Measurements from ENCODE around the gene FIZ1.
"Not testable (repeated sequence)": the region's sequence is repeated elsewhere in the genome, so short reads cannot be mapped to it uniquely, and the experiment has no call there.

FIZ1 gene

DNA sequence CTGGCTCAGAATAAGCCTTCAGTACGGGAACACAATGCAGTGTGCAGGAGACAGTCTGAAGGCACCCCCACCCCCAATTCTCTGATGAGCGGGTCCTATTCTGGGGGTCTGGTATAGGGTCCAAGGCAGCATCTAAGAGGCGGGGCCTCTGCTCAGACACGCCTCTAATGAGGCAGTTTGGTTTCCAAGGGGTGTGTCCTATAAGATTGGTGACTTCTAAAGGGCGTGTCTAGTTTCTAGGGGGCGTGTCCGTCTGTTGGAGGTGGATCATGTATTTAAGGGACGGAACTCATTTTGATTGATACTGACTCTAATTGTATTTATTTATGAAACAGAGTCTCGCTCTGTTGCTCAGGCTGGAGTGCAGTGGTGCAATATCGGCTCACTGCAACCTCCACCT is 8.7 kb downstream of the FIZ1 start:
- no peak overlapping the region for H3K4me3 Mint-ChIP-seq
- H3K27me3 Mint-ChIP-seq, result no peaks in the 10 kb centered on the region
- peaks cover 6 to 15% of the 10 kb centered on the region in 2 donors for H3K4me1 Mint-ChIP-seq (ENCODE audit: low read depth in 2 of 2)
- H3K9me3 Mint-ChIP-seq, result no peaks in the 10 kb centered on the region
- peaks cover 7% of the 10 kb centered on the region for H3K36me3 Mint-ChIP-seq (ENCODE audit: insufficient read depth)
- no peak for DNase-seq
- H3K27ac Mint-ChIP-seq, result no peak overlapping the region
- ATAC-seq (replicated peaks), result no peak

DNA sequence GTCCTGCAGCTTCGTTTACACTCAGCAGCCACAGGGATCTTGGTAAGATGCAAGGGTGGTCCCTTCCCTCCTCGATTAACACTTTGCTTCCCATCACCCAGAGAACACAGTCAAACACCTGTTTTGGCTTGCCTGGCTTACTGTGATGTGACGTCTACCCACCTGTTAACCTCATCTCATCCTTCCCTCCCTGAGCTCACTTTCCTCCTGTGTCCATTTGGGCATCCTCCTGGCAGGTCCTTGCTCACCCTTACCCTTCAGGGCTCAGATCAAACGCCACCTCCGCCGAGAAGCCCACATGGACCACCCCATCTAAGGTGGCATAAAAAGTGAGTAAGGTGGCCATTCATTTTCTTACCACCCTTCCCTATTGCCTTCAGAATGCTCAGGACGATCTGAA is 9.2 kb downstream of the FIZ1 start:
- Mint-ChIP-seq H3K27ac (no peak overlapping the region), H3K36me3 (ENCODE audit: insufficient read depth) (peaks cover 5% of the 10 kb centered on the region), H3K4me3 (no peak overlapping the region), H3K9me3 (no peaks in the 10 kb centered on the region), H3K4me1 (ENCODE audit: low read depth in 2 of 2) (peaks cover 11 to 20% of the 10 kb centered on the region in 2 donors), H3K27me3 (no peaks in the 10 kb centered on the region)
- no peak for DNase-seq
- ATAC-seq (replicated peaks), result no peak

- peaks cover 5% of the 10 kb centered on the region for H3K36me3 Mint-ChIP-seq (ENCODE audit: insufficient read depth)
- DNase-seq (no peak), ATAC-seq (replicated peaks) (no peak)
- no peak overlapping the region for H3K27ac Mint-ChIP-seq
- H3K4me1 Mint-ChIP-seq (ENCODE audit: low read depth in 2 of 2), result peaks cover 11 to 20% of the 10 kb centered on the region in 2 donors
- H3K4me3 Mint-ChIP-seq, result no peak overlapping the region
- H3K27me3 Mint-ChIP-seq, result no peaks in the 10 kb centered on the region
- no peaks in the 10 kb centered on the region for H3K9me3 Mint-ChIP-seq
These were observed 10.6 kb downstream of the FIZ1 start for GRCh38 chr19:55588738-55589137.

DNA sequence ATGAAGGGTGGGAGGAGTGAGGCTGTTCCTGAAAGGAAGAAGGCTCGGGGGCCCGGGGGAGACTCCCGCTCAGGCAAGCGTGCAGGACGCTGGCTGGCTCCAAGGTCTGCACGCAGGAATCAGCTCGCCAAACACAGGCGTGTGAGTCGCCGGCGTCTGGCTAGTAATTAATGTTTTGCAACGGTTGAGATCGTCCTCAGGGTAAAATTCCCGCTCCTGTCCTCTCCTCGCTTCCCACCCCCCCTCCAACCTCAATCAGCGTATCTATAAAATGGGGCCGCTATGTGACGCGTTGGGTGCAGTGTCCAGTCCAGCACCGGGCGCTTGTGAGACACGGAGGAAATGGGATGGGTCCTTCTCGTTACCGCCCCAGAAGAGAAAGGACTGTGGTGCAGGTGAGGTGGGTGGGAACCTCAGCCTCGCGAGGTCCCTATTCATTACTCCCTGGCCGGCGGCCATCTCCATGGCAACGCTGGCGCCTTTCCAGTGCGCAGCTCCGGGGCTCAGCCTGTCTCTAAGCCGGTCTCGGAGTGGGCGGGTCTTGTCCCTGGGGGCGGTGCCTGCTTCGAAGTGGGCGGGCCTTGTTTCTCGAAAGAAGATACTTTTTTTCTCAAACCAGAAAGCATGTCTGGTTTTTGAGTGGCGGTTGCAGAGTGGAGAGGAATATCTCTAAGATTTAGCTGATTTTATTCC is 12.2 kb downstream of the FIZ1 start:
- peak overlapping the region; percentile 28 to 59 for H3K27ac Mint-ChIP-seq
- peaks cover 11 to 20% of the 10 kb centered on the region in 2 donors for H3K4me1 Mint-ChIP-seq (ENCODE audit: low read depth in 2 of 2)
- no peaks in the 10 kb centered on the region for H3K9me3 Mint-ChIP-seq
- H3K36me3 Mint-ChIP-seq (ENCODE audit: insufficient read depth), result peaks cover 5% of the 10 kb centered on the region
- no peaks in the 10 kb centered on the region for H3K27me3 Mint-ChIP-seq
- peak; percentile 99 for ATAC-seq (replicated peaks)
- H3K4me3 Mint-ChIP-seq, result peak overlapping the region; percentile 69 to 80
- peak; percentile 95 to 96 (median 95) for DNase-seq

- H3K4me3 Mint-ChIP-seq, result peak overlapping the region; percentile 69 to 80
- no peaks in the 10 kb centered on the region for H3K9me3 Mint-ChIP-seq
- no peak for ATAC-seq (replicated peaks)
- DNase-seq, result no peak
- H3K27me3 Mint-ChIP-seq, result no peaks in the 10 kb centered on the region
- H3K27ac Mint-ChIP-seq, result peak overlapping the region; percentile 32 to 91
- H3K4me1 Mint-ChIP-seq (ENCODE audit: low read depth in 2 of 2), result peaks cover 17 to 30% of the 10 kb centered on the region in 2 donors
- peaks cover 5% of the 10 kb centered on the region for H3K36me3 Mint-ChIP-seq (ENCODE audit: insufficient read depth)
These were observed 13.5 kb downstream of the FIZ1 start for GRCh38 chr19:55585658-55586339.

- peak overlapping the region in 1 of 2 donors; percentile 13 for H3K27ac Mint-ChIP-seq
These were observed 14.4 kb downstream of the FIZ1 start for GRCh38 chr19:55584871-55585270.

DNA sequence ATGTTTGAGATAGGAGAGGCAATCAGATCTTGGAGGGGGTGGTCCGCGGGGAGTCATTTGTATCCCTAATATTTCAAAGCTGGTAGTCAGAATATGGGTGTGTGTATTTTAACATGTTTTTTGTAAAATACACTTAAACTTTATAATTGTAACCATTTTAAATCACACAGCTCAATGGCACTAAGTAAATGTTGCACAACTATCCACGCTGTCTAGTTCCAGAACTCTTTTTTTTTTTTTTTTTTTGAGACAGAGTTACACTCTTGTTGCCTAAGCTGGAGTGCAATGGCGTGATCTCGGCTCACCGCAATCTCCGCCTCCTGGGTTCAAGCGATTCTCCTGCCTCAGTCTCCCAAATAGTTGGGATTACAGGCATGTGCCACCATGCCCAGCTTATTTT is 15.4 kb downstream of the FIZ1 start:
- not testable (repeated sequence) for H3K9me3 Mint-ChIP-seq; H3K4me3 Mint-ChIP-seq; ATAC-seq (replicated peaks); H3K36me3 Mint-ChIP-seq (ENCODE audit: insufficient read depth); H3K27me3 Mint-ChIP-seq; DNase-seq; H3K27ac Mint-ChIP-seq
- peaks cover 25 to 36% of the 10 kb centered on the region in 2 donors for H3K4me1 Mint-ChIP-seq (ENCODE audit: low read depth in 2 of 2)

More at GRCh38 chr19:55584871-55585270, 14.4 kb downstream of the FIZ1 start:
- Mint-ChIP-seq H3K9me3 (peaks cover 0 to under 1% of the 10 kb centered on the region in 2 donors), H3K27me3 (no peaks in the 10 kb centered on the region), H3K4me3 (no peak overlapping the region), H3K36me3 (ENCODE audit: insufficient read depth) (peaks cover 5% of the 10 kb centered on the region), H3K4me1 (ENCODE audit: low read depth in 2 of 2) (peaks cover 21 to 33% of the 10 kb centered on the region in 2 donors)
- ATAC-seq (replicated peaks) (no peak), DNase-seq (no peak)

DNA sequence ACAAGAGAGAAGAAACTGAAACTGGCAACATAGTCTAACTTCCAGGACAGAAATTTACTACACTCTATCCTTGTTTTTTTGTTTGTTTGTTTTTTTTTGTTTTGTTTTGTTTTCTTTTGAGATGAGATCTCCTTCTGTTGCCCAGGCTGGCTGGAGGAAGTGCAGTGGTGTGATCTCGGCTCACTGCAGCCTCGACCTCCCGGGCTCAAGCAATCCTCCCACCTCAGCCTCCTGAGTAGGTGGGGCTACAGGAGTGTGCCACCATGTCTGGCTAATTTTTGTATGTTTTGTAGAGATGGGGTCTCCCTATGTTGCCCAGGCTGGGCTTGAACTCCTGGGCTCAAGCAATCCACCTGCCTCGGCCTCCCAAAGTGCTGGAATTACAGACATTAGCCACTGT is 17.0 kb downstream of the FIZ1 start:
- Mint-ChIP-seq H3K4me1 (ENCODE audit: low read depth in 2 of 2) (peaks cover 24 to 35% of the 10 kb centered on the region in 2 donors), H3K27ac (peak overlapping the region in 1 of 2 donors; percentile 98)
- H3K36me3 Mint-ChIP-seq (ENCODE audit: insufficient read depth); H3K9me3 Mint-ChIP-seq; ATAC-seq (replicated peaks); H3K27me3 Mint-ChIP-seq; DNase-seq; H3K4me3 Mint-ChIP-seq: not testable (repeated sequence)

- H3K27ac Mint-ChIP-seq, result peak overlapping the region; percentile 81 to 98
- H3K4me1 Mint-ChIP-seq (ENCODE audit: low read depth in 2 of 2), result peaks cover 20 to 31% of the 10 kb centered on the region in 2 donors
- ATAC-seq (replicated peaks) (no peak), DNase-seq (no peak)
- peak overlapping the region; percentile 72 to 91 for H3K4me3 Mint-ChIP-seq
- peaks cover 2% of the 10 kb centered on the region for H3K36me3 Mint-ChIP-seq (ENCODE audit: insufficient read depth)
- no peaks in the 10 kb centered on the region for H3K27me3 Mint-ChIP-seq
- H3K9me3 Mint-ChIP-seq, result peaks cover 0 to 3% of the 10 kb centered on the region in 2 donors
These were observed 17.5 kb downstream of the FIZ1 start for GRCh38 chr19:55581823-55582223.

DNA sequence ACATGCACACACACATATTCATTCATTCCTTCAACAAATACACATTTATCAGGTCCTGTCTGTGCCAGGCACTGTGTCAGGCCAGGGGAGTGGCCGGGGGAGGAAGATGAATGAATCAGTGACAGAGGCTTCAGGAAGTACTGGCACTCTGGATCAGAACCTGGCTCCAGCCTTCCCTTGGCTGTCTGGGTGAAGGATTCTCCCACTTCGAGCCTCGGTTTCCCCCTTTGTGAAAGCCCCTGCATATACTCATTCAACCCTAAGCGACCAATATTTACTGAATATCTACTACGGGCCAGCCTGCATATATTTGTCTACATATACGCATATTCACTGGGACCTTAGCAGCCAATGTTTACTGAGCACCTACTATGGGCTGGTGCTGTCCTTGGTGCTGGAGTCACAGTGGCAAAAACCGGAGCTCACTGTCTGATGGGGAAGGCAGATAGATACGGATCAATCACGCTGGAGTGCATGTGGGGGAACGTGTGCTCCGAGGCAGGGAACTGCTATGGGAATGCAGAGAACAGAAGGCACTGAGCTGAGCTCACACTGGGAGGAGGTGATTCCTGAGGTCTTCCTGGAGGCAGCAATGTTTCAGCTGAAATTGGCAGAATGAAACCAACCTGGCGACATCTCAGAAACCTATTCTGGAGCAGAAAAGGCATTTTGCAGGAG is 18.0 kb downstream of the FIZ1 start:
- Mint-ChIP-seq H3K27ac (peak overlapping the region; percentile 81 to 98), H3K4me3 (peak overlapping the region; percentile 72 to 91), H3K9me3 (peaks cover 0 to 3% of the 10 kb centered on the region in 2 donors), H3K4me1 (ENCODE audit: low read depth in 2 of 2) (peaks cover 20 to 26% of the 10 kb centered on the region in 2 donors), H3K36me3 (ENCODE audit: insufficient read depth) (peaks cover 4% of the 10 kb centered on the region), H3K27me3 (no peaks in the 10 kb centered on the region)
- DNase-seq (no peak), ATAC-seq (replicated peaks) (no peak)

- peak; percentile 77 for ATAC-seq (replicated peaks)
These were observed 18.6 kb downstream of the FIZ1 start, which contains the start of gene ZNF579 for GRCh38 chr19:55580628-55581144. ZNF579 (minus strand) TSS chr19:55580848; CDS start chr19:55579639, 1,209 bp downstream.

DNA sequence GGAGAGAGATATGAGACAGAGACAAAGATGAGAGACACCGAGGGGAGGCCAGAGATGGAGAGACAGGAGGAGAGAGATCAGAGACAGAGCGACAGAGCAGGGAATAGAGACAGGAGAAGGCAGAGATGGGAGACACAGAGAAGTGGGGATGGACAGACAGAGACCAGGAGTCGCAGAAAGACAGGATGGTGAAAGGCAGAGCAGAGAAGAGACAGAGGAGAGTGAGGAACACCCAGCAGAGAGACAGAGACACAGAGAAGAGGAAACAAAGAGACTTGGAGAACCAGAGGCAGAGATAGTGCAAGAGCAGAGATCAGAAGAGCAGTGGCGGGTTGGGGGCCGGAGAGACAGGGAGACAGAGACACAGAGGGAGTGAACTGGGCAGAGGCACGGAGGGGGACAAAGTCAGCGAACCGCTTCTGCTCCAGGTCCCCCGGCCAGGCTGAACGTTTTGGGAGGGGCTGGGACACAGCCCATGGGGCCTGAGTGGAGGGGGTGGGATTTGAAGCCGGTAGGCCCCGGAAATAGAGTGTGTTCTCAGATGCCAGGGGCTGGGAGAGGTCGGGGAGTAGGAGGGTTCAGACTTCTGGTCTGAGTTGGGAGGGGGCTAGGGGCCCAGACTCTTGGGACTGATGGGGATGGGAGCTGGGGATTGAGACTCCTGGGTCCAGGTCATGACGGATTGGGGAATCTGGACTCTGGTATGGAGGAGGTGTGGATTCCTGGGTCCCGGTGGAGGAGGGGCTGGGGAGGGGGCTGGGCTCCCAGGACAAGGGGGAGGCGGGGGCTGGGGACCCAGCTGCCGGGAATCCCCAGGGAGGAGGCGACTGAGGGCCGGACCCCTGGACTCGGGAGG is 19.3 kb downstream of the FIZ1 start:
- peak; percentile 39 for ATAC-seq (replicated peaks)
- peaks cover 4% of the 10 kb centered on the region for H3K36me3 Mint-ChIP-seq (ENCODE audit: insufficient read depth)
- H3K4me3 Mint-ChIP-seq, result peak overlapping the region; percentile 72 to 91
- H3K27ac Mint-ChIP-seq, result peak overlapping the region; percentile 81 to 98
- no peaks in the 10 kb centered on the region for H3K27me3 Mint-ChIP-seq
- H3K9me3 Mint-ChIP-seq, result peaks cover 0 to 3% of the 10 kb centered on the region in 2 donors
- no peak for DNase-seq
- peaks cover 14 to 17% of the 10 kb centered on the region in 2 donors for H3K4me1 Mint-ChIP-seq (ENCODE audit: low read depth in 2 of 2)

More at GRCh38 chr19:55580628-55581144, 18.6 kb downstream of the FIZ1 start, which contains the start of gene ZNF579:
- peaks cover 0 to 3% of the 10 kb centered on the region in 2 donors for H3K9me3 Mint-ChIP-seq
- DNase-seq, result peak; percentile 57 to 64 (median 59)
- H3K4me3 Mint-ChIP-seq, result peak within 1 kb of the TSS; percentile 72 to 91
- H3K4me1 Mint-ChIP-seq (ENCODE audit: low read depth in 2 of 2), result peaks cover 20 to 21% of the 10 kb centered on the region in 2 donors
- H3K27ac Mint-ChIP-seq, result peak within 1 kb of the TSS; percentile 81 to 98
- no peaks in the 10 kb centered on the region for H3K27me3 Mint-ChIP-seq
- H3K36me3 Mint-ChIP-seq (ENCODE audit: insufficient read depth), result peaks cover 4% of the 10 kb centered on the region

All from effector memory CD8-positive, alpha-beta T cell (primary cell).